Testis (tissue), 3 donors: ENCODE data around the gene LETM1. TPM values are rescaled to one million over a fixed set of nuclear protein-coding genes. Genes with fewer than 3 reads are reported as not detected.

Source experiments
- DNase-seq: peaks from one replicate; pipeline ENCODE4 v3.0.0-alpha.2; 2019
- H3K27ac ChIP-seq, 2 donors: fragments of 200-600 bp; sonication (generic); one replicate each; pipeline ENCODE4 v1.5.1; 2019
- H3K27me3 ChIP-seq: fragments of 200-600 bp; sonication (generic); one replicate; pipeline ENCODE4 v1.5.1; 2019
- H3K36me3 ChIP-seq: fragments of 200-600 bp; sonication (generic); one replicate; pipeline ENCODE4 v1.5.1; 2017; ENCODE audit warnings: low read depth; ENCODE audit errors: missing control alignments
- H3K4me1 ChIP-seq: fragments of 200-600 bp; sonication (generic); one replicate; pipeline ENCODE4 v1.5.1; 2019
- H3K4me3 ChIP-seq, 2 donors: fragments of 200-600 bp; sonication (generic); one replicate each; pipeline ENCODE4 v1.5.1; 2017 to 2019
- H3K9me3 ChIP-seq: fragments of 200-600 bp; sonication (generic); one replicate; pipeline ENCODE4 v1.5.1; 2017
- CTCF ChIP-seq, 3 experiments: fragments of 450-650 bp in 2 of 3; fragments of 200-600 bp in 1 of 3; sonication (generic) in 1 of 3; IDR thresholded peaks; one replicate each; pipeline ENCODE4 v1.5.1; 2016 to 2019; ENCODE audit warnings: antibody characterized with exemption in 3 of 3, mild to moderate bottlenecking in 2 of 3, moderate library complexity in 1 of 3
- POLR2A ChIP-seq: fragments of 450-650 bp; IDR thresholded peaks from one replicate; pipeline ENCODE4 v1.6.1; 2017; ENCODE audit warnings: antibody characterized with exemption, mild to moderate bottlenecking, moderate library complexity
- WGBS, 2 donors: methylation state at CpG; one replicate each; pipeline ENCODE4 v1.1.5; 2018; 5-methylcytosine and 5-hydroxymethylcytosine counted together
- intact Hi-C: fragments of 100-400 bp; cut with DNase I; formaldehyde crosslinking; loops from one replicate; pipeline ENCODE4 v1.15.1; 2023; ENCODE audit warnings: low total_unique reads
- polyA plus RNA-seq: library from polyadenylated mRNA; stranded (reverse); fragments of 350-450 nt; fragmentation: Illumina TruSeq; extraction: RNeasy Lipid Tissue Mini Kit (QIAGEN cat#74804); gene quantifications from one replicate; pipeline ENCODE4 v1.2.3, GENCODE V29; 2014; ENCODE audit warnings: low read depth, low replicate concordance; ENCODE audit not compliant: insufficient read depth
- total RNA-seq, 2 donors: library from RNA; depleted of rRNA; stranded (reverse); fragments of >200 nt; gene quantifications; one replicate each; pipeline ENCODE4 v1.2.3, GENCODE V29; 2016

LETM1 gene
- total and polyA plus RNA-seq, 3 donors from 2014 or later: 38.1 to 124 (median 90.7) TPM

DNA sequence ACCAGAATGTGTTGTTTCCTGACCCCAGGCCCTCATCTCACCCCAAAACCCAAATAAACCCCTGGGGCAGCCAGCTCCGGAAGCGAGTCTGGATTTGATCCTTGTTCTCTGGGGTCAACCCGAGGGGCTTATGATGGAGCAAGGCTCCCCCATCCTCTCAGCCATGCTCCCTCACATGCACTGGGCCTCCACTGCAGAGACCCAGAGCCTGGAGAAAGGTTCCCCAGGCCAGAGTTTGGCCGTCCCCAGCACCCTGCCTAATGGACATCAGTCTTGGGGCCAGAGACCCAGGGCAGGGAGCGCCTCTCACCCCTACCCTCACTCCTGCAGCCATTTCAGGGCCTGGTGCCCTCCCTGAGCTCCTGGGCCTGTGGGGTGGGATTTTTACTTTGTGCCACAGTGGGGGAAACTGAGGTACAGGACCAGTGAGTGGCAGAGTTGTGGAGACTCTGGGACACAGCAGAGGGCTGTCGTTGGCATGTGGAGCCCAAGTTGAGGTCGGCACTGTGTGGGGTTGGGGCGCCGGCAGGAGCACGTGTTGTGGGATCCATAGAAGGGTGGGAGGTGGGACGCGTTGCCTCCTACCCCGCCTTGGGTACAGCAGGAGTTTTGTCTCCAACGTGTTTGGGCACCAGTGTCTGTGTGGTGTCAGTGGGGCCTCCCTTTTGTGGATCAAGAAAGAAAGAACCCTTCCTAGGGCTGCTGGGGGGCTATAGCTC lies 59.3 kb downstream of the LETM1 start:
- Histone ChIP-seq H3K9me3 (no peaks in the 10 kb centered on the region), H3K27me3 (no peaks in the 10 kb centered on the region), H3K4me1 (peaks cover 9% of the 10 kb centered on the region), H3K27ac (no peak overlapping the region), H3K36me3 (no peaks in the 10 kb centered on the region), H3K4me3 (no peak overlapping the region)
- WGBS, 2 donors: 91 to 96% methylated on average over 9 to 14 of the region's 14 CpGs
- intact Hi-C loops: no loop called here
- DNase-seq: no peak
- TF ChIP-seq CTCF (IDR thresholded peaks at IDR 0.05) (no peak), POLR2A (no peak)

- Histone ChIP-seq H3K36me3 (no peaks in the 10 kb centered on the region), H3K27me3 (no peaks in the 10 kb centered on the region), H3K27ac (no peak overlapping the region), H3K9me3 (no peaks in the 10 kb centered on the region), H3K4me1 (peaks cover 9% of the 10 kb centered on the region), H3K4me3 (peak overlapping the region; percentile 31 to 50)
- TF ChIP-seq POLR2A: no peak
- 6 to 19% methylated on average over 20 to 32 of the region's 32 CpGs for WGBS, 2 donors
- DNase-seq: no peak
- intact Hi-C loops: no loop called here
Observed at GRCh38 chr4:1795299-1796195, 60.4 kb downstream of the LETM1 start.

DNA sequence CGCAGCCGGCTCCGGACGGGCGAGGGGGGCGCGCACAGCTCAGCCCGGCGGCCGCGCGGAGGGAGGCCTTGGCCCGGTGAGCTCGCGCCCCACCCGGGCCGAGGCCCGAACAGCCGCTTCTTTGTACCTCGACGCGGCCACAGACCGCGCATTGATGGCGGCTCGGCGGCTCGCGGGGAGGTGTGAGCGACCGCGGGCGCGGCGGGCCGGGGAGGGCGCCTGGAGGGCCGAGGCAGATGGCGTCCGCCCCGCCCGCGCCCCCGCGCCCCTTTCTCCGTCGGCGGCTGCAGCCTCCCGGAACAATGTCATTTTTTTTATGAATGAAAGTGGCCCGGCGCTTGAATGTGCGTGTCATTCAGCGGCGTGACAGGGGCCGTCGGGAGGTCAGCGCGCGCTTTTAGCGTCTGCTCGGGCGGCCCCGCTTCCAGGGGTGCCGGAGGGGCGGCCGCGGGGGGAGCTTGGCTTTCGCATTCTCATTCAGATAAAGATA lies 61.1 kb downstream of the LETM1 start:
- Histone ChIP-seq H3K27ac (no peak overlapping the region), H3K4me3 (peak overlapping the region; percentile 31 to 50), H3K27me3 (no peaks in the 10 kb centered on the region), H3K36me3 (no peaks in the 10 kb centered on the region), H3K9me3 (no peaks in the 10 kb centered on the region), H3K4me1 (peaks cover 9% of the 10 kb centered on the region)
- TF ChIP-seq CTCF (IDR thresholded peaks at IDR 0.05) (no peak), POLR2A (no peak)
- DNase-seq: no peak
- 0 to 1% methylated on average over 1 to 68 of the region's 68 CpGs for WGBS, 2 donors
- intact Hi-C loops: no loop called here

GRCh38 chr4:1793940-1794808 lies 61.8 kb downstream of the LETM1 start:
- TF ChIP-seq CTCF (IDR thresholded peaks at IDR 0.05): no peak
- TF ChIP-seq POLR2A: no peak
- H3K27ac ChIP-seq: no peak overlapping the region
- intact Hi-C loops: no loop called here
- peaks cover 9% of the 10 kb centered on the region for H3K4me1 ChIP-seq
- H3K9me3 ChIP-seq: no peaks in the 10 kb centered on the region
- no peaks in the 10 kb centered on the region for H3K36me3 ChIP-seq
- H3K27me3 ChIP-seq: no peaks in the 10 kb centered on the region
- DNase-seq: no peak
- H3K4me3 ChIP-seq: peak overlapping the region; percentile 31 to 50
- WGBS, 2 donors: 1% methylated on average over 58 of the region's 101 CpGs; no CpG with 5 or more reads in 1 of the 2 donors
